ENCODE measurements around the gene ENDOD1.
"Not testable (repeated sequence)": the region's sequence is repeated elsewhere in the genome, so short reads cannot be mapped to it uniquely, and the experiment has no call there.

Gene ENDOD1

GRCh38 chr11:95102733-95103132 lies 13.1 kb downstream of the ENDOD1 start:
- no peak for DNase-seq

GRCh38 chr11:95103701-95104100 lies 14.1 kb downstream of the ENDOD1 start:
- DNase-seq: no peak

GRCh38 chr11:95104121-95104830 lies 14.6 kb downstream of the ENDOD1 start:
- no peak for DNase-seq

- no peak for DNase-seq
These were observed 15.2 kb downstream of the ENDOD1 start for GRCh38 chr11:95104856-95105255.

GRCh38 chr11:95108159-95108611 lies 18.5 kb downstream of the ENDOD1 start:
- DNase-seq: peak in 17 of 51 donors; percentile 5 to 64 (median 32)

GRCh38 chr11:95108671-95109551 lies 19.3 kb downstream of the ENDOD1 start:
- peak in 1 of 51 donors; percentile 51 for DNase-seq

- not testable (repeated sequence) for DNase-seq
These were observed 21.8 kb downstream of the ENDOD1 start for GRCh38 chr11:95111471-95111870.

GRCh38 chr11:95111923-95112540 lies 22.4 kb downstream of the ENDOD1 start:
- no peak for DNase-seq

- DNase-seq: no peak
These were observed 26.0 kb downstream of the ENDOD1 start for GRCh38 chr11:95115597-95115996.

- DNase-seq: no peak
These were observed 29.9 kb downstream of the ENDOD1 start for GRCh38 chr11:95119361-95120060.

- DNase-seq: no peak
These were observed 32.1 kb downstream of the ENDOD1 start for GRCh38 chr11:95121698-95122097.

GRCh38 chr11:95123556-95123955 lies 33.9 kb downstream of the ENDOD1 start:
- DNase-seq: no peak

GRCh38 chr11:95128602-95129001 lies 39.0 kb downstream of the ENDOD1 start:
- DNase-seq: no peak

GRCh38 chr11:95132956-95133355 lies 43.3 kb downstream of the ENDOD1 start:
- no peak for DNase-seq

- peak in 24 of 51 donors; percentile 3 to 73 (median 32) for DNase-seq
These were observed 44.8 kb downstream of the ENDOD1 start for GRCh38 chr11:95134491-95134890.

- no peak for DNase-seq
These were observed 45.5 kb downstream of the ENDOD1 start for GRCh38 chr11:95135155-95135554.

- no peak for DNase-seq
These were observed 46.2 kb downstream of the ENDOD1 start for GRCh38 chr11:95135880-95136279.

GRCh38 chr11:95136747-95137146 lies 47.1 kb downstream of the ENDOD1 start:
- not testable (repeated sequence) for DNase-seq

- DNase-seq: no peak
These were observed 47.7 kb downstream of the ENDOD1 start for GRCh38 chr11:95137299-95137698.

- DNase-seq: no peak
These were observed 48.8 kb downstream of the ENDOD1 start for GRCh38 chr11:95138448-95138847.

- DNase-seq: no peak
These were observed 50.9 kb downstream of the ENDOD1 start for GRCh38 chr11:95140397-95141033.

Measured in hypothalamus (tissue), 51 donors.